Activated T-helper 1 cell treated with anti-CD3 and anti-CD28 coated beads, Interleukin-12 subunit alpha, Interleukin-12 subunit beta, Interleukin-2, Interleukin-4 antibody, amounts not matched to agents 30 ng/mL and 10 ng/mL and 1 ng/mL, durations not matched to agents 14 hours and 24 hours and 36 hours (primary cell): ENCODE results near the gene TRAK1. TPM values are rescaled to one million over a fixed set of nuclear protein-coding genes. Genes with fewer than 3 reads are reported as not detected.

Experiments
- total RNA-seq: library from RNA; stranded (reverse); gene quantifications from 2 replicates; pipeline ENCODE4 v1.2.3, GENCODE V29; 2022

TRAK1 gene
- total RNA-seq, 1 donor from 2014 or later, result 32.6 TPM

Other genes with a start within 250 kb of the TRAK1 start
- gene ULK4, start 129.3 kb upstream of the TRAK1 start, total RNA-seq, result 7.3 and 8.1 TPM in 2 replicates
- gene CCK, start 174.8 kb downstream of the TRAK1 start, total RNA-seq, result not detected in 2 replicates